ENCODE results near the gene NFIA.

Gene NFIA

DNA sequence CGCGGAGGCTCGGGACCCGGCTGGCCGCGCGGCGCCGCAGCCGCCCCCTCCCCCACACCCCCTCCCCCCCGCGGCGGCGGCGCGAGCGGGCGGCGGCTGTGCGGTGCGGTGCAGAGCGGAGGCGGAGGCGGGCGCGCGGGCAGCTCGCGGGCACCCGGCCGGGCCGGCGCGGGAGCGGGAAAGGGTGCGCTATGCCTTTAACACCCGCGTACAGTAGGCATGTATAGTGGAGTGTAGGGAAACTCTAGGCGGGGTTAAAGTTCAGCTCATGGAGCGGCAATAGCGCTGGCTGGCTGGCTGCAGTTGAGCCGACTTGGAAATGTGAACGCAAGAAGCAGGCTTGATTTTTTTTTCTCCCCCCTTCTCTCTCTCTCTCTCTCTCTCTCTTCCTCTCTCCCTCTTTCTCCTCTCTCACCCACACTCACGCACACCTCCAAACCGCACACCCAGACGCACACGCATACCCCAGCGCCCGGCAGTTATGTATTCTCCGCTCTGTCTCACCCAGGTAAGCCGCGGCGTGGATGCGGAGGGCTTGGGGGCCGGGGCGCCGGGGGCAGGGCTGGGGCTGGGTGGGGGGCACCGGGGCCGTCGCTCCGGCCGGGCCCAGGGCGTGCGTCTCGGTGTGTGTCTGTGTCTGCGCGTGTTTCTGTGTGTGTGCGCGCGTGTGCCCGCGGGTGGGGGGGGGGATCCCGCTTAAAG is at the start of gene NFIA:
TSS of gene NFIA (plus strand) at position 251 of the 702 bp plus-strand sequence.
- DNase-seq (ENCODE audit: low read depth): peak; percentile 77

DNA sequence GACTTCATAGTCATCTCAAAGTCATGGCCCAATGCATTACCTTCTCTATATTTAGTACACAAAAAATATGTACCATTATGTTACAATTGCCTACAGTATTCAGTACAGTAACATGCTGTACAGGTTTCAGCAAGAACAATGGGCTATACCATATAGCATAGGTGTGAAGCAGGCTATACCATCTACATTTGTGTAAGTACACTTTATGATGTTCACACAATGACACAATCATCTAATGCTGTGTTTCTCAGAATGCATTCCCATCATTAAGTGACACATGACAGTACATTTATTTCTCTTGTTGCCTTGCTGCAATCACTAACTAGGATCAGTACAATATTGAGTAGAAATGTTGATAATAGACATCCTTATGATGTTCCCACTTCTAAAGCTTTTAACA is 46.5 kb upstream of the NFIA start:
- no peak for DNase-seq (ENCODE audit: low read depth)

DNA sequence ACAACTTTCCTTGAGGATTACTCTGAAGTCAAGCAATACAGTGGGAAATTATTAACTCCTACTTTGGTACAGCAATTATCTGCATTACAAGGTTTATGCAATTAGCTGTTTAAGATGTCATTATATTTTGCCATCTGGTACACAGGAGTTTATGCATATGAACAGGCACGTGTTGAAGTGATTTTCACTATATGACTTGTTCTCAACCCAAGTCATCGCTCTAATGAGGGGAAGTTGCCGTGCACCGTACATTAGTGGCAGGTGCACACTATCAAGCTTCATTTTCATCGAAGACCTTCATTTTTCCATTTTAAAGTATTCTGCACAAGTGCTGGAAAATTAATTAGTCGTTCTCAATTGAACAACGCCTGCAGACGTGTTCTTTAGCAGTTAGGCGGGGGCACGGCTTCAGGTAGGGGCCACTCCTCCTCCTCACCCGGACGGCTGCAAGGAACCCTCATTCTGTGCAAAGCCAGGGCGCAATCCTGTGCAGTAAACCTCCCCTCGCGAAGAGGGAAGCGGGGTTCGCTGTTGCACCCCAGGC is 39.8 kb upstream of the NFIA start:
- DNase-seq (ENCODE audit: low read depth): no peak

DNA sequence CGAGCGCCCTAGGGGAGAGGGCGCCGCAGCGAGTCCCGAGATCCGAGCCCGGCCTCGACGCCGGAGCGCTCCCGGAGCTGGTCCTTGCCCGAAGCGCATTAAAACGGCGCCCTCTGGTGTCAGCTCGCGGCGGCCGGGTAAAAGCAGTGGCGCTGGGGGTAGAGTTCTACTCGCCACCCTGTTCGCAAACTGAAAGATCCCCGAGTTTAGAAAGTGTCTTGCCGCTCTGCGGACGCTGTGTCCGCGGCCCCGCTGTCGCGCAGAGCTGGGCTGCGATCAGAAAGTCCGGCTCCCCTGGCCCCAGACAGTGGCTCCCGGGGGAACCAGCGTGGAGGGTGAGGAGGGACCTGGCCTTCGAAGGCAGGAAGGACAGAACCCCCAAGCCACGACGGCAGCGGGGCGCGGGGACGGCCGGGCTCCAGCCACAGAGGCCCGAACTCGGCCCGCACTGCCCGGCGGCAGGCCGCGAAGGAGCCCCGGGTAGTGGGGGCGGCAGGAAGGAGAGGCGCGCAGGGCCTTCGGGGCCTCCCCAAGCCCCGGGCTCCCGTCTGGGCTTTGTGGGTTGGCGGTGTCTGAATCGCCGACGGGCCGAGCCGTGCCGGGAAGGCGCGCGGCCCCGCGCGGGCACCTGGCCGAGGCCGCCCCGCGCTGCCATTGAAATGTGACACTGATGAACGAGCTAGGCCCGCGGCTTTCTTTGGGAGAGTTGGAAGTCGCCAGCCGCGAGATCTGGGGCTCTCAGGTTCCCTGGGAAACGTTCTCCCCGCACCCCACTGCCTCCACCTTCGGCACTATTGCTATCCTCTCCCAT is 39.1 kb upstream of the NFIA start:
- DNase-seq (ENCODE audit: low read depth): peak; percentile 48

DNA sequence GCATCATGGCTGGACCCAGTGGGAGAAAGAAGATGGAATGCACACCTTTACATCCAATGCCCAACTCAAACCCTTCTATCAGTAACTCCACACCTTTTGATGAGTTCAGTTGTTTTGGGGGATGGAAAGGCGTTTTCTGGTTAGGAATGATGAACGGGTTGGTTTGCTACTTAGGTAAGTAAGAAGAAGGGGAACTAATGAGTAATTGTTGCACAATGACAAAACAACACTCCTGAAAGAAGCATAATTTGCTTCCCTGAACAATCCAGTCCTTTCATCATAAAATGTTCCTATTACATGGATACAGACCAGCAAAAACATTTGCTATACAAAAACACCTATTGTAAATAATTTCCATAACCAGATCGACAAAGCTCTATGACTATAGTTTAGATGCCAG is 35.9 kb upstream of the NFIA start:
- DNase-seq (ENCODE audit: low read depth): no peak

DNA sequence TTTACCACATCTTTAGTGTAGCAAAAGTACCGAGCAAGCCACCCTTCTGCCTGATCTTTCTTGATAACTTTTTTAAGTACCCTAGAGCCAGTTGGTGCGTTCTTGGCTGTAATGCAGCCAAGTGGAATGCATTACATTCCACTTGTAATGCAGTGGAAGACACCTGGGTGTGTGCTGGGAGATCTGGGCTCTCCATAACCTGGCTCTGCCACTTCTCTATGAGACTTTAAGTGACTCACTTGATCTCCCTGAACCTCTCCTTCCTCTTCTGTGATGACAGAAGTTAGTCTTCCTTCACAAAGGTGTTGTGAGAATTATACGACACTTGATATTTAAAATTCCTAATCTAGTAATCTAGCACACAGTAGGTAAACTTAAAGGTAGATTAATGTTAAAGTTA is 35.3 kb upstream of the NFIA start:
- no peak for DNase-seq (ENCODE audit: low read depth)

DNA sequence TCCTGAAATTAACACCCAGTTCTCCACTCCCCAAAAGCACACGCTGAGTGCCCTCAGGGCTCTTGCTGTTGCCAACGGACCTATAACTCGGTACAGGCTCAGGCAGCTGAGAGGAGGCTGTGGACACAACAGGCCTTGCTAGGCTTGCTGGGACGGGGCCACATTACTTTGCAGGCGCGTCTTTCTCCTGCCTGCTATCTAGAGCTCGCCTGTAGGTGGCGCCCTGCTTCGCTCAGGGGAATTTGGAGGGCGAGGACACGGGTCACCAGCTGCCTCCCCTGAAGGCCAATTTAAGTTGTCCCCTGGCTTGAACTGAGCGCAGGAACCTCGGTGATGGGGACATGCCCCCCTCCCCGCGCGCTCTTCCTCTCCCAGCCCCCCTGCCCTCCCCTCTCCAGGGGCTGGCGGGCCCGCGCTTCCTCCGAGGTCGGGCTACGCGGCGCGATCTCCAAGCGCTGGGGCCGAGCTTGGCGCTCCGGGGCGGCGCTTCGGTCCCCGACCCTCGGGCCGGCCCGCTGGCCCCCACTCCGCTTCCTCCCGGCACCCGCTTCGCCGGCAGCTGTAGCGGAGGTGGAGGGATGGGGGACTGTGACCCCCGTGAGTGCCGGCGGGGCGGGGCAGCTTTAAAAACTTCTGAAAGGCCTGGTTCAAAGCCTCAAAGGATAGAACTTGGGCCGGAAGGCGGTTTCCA is 32.4 kb upstream of the NFIA start:
- DNase-seq (ENCODE audit: low read depth): peak; percentile 62

DNA sequence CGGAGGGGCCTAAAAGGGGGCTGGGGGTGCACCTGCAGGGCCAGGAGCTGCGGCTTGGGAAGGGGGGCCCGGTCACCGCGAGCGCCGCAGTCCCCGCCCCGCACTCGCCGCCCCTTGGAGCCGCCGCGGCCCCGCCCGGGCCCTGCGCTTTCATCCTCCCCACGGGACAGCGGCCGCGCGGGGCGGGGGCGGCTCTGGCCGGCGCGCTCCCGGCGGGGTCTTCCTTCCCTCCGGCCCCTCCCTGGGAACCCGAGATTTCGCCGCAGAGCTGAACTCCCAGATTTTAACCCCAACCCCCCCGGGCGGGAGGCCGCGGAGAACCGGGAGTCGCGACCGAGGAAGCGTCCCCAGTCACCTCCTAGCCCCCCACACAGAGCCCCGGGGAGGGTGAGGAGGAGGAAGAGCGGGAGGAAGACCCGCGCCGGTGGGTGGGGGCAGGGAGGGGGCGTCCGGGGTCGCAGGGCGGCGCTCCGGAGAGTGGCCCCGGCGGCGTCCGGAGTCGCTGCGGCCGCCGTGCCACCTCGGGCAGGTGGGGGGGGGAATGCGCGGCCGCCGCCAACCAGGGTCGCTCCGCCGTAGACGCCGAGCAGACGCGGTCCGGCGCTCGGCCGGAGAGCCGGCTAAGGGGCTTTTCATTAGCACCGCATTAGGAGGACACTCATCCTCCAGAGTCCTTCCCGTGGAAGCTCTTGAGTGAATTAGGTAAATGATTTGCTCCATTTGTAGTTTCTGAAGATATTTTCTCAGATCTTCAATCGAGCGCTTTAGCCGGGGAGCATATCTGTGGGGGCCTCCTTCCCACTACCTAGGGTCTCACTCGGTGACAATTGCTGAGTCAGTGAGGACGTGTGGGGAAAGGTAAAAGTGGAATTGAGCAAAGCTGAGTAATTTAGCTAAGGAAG is 31.6 kb upstream of the NFIA start:
- DNase-seq (ENCODE audit: low read depth): no peak

DNA sequence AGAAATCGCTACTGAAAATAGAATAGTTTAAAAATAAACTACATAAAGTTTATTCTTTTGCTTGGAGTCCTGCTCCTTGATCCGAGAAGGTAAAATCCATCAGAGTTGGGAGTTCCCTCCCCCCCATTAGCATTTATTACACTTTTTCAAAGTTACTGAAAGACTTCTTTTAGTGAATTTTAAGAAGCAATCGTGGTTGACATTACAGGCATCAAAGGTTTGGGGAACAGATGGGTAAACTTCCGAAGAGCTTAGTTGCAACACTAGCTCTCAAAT is 31.0 kb upstream of the NFIA start:
- DNase-seq (ENCODE audit: low read depth): no peak

DNA sequence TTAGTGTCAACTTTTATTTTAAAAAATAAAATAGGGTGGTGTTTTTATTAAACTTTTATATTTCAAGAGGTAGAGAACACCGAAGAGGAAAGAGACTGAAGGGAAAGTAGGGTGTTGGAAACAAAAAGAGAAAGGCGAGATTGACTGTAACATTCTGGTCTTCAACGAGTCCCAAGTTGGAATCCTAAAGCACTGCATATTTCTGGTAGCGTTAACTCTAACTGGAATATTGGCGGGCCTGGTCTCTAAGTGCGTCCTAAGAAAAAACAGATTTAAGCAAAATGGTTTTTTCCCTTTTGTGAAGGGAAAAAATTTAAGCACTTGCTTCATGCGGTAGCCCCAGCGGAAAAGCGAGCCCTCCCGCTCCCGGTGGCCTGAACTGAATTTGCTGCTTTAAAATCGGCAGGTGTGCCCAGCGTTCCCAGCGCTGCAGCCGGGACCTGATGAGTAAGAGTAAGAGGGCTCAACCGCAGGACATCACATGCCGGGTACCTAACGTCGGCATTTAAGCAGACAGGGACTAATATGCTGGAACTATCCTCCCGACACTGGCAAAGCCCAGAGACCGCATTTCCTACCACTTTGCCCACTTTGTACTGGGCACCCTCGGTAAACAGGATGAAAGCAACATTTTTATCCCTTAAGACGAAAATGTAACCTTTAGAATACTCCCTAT is 30.5 kb upstream of the NFIA start:
- DNase-seq (ENCODE audit: low read depth): no peak

DNA sequence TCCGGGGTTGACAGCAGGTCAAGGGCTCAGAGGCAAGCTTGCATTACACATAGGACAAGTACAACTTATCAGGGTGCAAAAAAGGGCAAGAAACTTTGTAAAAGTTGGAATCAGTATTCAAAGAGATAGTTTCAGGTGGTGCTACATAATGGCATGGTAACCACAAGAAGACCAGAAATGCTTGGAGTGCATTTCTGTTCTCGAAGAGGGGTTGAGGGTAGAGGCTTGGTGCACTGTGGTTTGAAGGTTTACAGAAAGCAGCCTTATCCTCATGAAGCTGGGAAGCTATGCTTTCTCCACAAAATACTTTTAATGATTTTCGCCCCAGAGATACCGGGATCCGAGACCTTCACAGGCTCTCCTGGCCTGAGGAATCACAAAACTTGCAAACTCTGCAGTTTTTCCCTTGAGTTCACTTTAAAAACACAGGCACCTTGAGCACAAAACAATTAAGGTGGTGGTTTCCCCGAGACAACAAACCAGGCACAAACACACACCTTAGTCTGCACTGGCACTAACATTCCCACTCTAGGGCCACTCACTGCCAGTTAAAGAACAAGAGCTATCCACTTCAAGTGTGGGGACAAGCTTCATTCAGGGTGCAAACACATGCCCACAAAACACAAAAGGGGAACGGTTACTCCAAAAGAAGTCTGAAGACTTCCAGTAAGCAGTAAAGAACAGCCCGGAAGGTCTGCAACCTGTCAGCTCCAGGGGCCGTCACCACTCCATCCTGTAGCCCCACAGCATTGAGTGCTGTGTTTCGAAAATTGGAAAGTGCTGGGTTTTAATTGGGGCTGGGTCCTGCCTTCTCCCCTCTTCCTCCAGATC is 29.8 kb upstream of the NFIA start:
- DNase-seq (ENCODE audit: low read depth): no peak

DNA sequence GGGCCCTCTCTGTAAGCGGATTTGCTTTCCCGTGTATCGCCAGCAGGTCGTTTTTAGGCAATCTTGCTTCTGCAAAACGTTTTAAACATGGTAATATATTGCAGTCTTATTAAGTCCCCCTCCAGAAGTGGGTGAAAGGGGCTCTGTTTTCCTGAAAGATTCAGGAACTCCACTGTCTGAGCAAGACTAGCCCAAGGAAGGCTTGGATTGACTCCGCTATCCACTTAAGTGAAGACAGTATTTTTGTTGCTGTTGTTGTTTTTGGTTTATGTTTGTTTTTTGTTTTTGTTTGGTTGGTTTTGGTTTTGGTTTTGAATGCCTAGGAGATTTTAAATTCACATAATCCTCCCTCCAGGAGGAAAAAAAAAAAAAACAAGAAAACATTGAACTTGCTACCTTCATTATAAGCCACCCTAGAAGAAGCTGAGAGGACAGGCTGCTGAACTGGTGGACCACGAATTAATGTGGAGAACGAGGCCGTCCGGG is 29.1 kb upstream of the NFIA start:
- no peak for DNase-seq (ENCODE audit: low read depth)

DNA sequence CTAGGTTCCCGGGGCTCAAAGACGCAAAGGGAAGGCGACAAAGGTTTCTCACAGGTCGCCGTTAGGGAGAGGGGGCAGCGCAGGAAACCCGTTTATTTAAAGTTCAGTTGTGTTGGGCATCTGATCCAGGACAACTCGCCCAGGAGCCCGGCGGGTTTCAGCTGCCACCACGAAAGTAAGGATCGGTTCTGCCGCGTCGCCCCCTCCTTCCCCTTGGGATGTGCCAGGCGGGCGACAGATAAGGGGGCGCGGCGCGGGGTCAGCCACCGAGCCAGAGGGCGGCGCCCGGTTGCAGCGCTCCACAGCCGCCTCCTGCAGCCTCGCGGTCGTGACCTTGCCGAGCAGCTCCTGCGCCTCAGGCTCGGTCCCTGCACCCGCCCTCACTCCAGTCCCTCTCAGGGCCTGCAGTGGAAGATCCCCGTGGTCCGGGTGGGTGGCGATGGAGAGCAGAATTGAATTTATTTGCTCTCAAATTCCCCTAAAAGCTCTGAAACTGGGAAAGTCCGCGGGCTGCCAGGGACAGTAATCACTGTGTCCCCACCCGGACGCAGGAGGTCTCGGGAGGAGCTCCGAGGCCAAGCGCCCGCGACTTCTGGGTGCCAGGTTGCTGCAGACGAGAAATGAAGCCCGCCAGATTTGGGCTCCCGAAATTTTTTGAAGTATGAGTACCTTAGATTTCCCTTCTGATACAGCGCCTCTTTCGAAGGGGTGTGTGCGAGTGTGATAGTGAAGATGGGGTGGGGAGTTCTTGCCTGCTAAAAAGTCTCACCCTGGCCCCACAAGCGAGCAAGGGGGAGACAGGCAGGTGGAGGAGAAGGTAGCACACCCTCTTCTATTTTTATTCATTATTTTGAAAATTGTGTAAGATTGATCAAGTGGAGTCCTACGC is 28.4 kb upstream of the NFIA start:
- DNase-seq (ENCODE audit: low read depth): no peak

DNA sequence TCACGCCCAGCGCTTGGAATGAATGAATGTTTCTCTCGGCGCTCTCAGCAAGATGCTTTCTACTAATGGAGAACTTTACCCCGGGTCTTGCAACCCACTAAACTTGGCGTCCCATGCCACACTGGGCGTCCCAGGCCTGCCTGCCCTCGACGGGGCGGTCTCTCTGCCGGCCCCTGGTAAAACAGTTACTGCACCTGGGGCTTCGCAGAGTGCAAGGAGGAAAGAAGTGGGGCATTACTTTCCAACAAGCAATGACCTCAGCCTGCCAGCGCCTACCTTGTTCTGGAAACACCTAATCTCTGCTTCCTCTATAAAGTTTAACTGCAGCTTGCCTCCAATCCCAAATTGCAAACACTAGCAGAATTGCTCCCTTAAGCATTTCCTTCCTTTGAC is 27.8 kb upstream of the NFIA start:
- DNase-seq (ENCODE audit: low read depth): no peak

DNA sequence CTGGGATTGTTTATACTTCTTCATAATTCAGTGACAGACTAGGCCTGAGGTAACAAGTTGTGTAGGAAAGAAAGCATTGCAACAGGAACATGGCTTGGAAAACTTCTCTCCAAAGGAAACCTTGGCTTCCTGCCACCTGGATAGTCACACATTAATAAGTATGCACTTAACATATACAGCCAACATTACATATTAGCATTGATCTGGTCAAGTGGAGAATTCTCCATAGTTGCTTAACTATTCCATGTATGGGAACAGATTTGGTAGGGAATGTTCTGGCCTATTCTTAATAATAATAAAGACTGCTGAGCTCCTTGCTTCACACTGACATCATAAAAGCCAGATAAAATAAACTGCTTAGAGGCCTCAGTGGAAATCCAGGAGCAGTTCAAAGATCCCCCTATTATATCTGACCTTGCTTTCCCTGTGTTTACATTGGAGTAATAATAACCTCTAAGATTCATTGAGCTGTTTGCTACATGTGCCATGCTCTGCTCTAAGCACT is 27.2 kb upstream of the NFIA start:
- DNase-seq (ENCODE audit: low read depth): no peak

DNA sequence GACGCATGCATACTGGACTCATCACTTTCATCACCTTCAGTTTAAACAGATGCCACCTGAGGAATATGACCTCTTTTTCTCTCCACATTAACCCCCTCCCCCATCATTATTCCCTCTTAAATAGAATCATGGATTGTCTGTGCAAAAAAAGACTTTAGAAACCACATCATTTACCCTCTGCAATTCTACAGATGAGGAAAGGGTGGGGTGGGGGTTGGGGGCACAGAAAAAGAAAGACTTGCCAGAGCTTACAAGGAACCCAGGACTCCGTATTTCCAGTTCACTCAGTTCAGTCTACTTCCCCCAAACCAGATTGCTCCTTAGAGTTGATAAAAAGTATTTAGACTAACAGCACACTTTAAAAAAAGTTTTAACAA is 26.2 kb upstream of the NFIA start:
- no peak for DNase-seq (ENCODE audit: low read depth)

DNA sequence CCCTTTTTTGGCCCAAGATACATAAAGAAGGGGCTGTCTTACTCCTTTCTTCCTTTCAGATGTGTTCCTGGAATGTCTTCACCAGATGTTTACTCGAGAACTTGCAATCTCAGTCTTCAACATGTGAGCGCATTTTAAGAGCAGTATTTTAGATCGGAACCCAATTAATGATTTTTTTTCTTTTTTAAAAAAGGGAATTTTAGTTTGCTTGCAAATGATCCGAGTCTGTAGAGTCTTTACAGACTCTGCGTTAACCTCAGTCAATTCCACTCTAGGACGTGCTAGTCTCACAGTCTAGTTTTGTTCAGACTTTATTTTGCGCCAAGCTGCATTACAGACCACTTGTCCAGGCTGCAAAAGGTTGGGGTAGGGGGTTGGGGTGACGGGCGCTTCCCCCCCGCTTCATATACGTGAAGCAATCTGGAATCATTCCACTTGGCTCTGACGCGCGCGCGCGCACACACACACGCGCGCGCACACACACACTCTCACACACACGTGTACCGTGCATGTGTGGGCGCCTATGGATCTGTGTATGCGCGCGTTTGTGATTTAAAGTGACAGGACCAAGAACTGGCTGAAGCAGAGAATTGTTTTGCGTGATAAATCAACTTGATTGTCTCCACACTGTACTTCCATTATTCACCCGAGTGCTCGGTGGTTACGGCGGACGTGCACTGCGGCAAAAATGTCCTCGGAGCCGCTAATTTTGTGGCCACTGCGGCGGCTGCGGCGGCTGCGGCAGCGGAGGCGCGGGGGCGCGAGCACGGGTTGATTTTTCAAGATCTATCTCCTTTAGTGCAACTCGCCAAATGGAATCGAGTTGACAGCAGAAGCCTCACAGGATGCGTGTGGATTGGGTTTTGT is 25.6 kb upstream of the NFIA start:
- DNase-seq (ENCODE audit: low read depth): peak; percentile 25

Measured in amniotic epithelial cell (primary cell).